Activated CD4-positive, alpha-beta T cell treated with anti-CD3 and anti-CD28 coated beads for 24 hours (primary cell): ENCODE data around the gene SLC18A3.

Experiments used
- DNase-seq, 2 donors: peaks; one replicate each; pipeline ENCODE4 v3.0.0-alpha.2; 2020; ENCODE audit warnings: low read depth in 2 of 2

Gene SLC18A3

DNA sequence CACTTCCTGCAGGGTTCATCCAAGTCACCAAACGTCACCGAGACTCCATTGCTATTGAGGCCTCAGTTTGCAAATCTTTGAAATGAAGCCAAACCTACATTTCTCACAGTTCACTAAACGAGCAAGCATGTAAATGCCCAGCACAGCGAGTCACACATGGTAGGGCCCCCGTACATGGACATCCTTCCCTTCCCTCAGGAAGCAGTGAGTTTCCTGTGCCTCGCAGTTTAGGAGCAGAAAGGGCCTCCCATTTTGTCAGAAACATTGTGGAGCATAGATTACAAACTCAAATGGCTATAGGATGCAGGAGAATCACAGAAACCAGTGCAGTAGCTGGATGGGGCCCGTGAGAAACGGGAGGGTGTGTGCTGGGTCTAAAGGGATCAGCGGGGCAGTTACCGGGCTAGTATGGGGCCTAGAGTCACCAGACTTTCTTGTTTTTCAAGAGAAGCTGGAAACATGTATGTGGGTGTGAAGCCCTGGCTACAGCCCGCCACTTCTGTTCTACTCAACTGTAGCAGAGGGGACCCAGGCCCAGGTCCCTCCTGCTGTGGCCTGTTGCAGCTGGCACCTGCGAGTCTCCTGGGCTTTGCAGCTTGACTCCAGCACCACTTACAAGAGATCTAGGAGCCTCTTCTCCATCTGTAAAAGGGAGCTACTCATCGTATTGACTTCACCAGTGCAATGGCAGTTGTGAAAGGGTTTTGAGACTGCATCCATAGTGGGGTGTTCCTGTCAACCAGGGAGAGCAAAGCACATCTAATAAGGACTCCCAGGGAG, 14.2 kb upstream of the SLC18A3 start:
- no peak for DNase-seq

DNA sequence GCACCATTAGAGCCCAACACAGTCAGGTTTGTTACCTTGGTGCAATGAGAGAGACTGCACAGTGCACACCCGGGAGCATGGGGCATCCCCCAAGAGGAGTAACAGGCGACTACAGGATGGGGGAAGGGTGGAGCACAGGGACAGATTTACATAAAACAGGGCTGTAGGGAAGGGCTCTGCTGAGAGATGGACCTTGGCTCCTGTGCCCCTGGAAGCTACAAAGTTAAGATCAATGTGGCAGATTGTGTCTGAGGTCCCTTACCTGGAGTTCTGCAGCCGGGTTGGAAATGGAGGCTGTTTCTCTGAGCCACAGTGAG, 13.7 kb upstream of the SLC18A3 start:
- DNase-seq = no peak

DNA sequence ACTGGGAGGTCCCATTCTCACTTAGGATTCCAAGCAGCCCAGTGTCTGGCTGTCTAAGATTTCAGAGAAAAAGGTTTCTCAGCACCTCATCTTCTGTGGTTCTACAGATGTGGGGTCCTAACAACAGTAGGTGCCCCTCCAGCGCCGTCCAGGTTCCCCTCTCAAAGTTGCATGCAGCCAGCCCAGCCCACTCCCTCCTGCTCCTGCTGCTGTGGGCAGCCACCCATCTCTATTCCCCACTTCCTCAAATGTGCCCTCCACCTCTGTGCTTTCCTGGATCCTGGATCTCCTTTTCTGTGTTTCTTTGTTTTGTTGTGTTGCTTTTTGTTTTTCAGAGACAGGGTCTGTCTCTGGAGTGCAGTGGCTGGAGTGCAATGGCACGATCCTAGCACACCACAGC, 13.3 kb upstream of the SLC18A3 start:
- DNase-seq = no peak

DNA sequence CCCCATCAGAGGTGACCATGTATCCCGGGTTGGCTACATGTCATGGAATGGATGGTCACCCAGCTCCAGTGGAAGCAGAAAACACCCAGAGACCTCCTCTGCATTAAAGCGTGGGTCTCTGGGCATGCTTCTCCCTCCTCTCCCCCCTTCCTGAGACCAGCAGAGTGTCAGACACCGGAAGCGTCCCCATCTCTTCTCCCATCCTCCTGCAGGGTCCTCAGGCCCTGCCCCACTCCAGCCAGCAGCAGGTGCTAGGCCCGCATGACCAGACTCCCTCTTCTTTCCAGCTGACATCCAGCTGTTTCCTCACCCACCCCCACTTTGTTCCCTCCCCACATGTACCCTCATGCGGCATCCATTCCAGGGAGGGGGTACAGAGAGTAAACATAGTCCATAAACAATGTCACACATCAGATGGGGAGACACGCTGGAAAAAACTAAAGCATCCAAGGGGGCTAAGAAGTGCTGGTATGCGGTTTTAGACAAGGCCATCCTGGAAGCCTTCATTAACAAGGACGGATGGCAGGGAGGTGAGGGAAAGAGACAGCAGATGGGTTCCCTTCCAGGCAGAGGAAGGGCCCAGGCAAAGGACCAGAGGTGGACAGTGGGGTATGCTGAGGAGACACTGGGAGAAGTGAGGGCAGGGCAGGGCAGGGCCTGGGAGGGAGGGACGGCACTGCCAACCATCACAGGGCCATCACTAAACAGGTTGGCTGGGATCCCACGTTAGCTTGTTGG, 12.5 kb upstream of the SLC18A3 start:
- no peak for DNase-seq

DNA sequence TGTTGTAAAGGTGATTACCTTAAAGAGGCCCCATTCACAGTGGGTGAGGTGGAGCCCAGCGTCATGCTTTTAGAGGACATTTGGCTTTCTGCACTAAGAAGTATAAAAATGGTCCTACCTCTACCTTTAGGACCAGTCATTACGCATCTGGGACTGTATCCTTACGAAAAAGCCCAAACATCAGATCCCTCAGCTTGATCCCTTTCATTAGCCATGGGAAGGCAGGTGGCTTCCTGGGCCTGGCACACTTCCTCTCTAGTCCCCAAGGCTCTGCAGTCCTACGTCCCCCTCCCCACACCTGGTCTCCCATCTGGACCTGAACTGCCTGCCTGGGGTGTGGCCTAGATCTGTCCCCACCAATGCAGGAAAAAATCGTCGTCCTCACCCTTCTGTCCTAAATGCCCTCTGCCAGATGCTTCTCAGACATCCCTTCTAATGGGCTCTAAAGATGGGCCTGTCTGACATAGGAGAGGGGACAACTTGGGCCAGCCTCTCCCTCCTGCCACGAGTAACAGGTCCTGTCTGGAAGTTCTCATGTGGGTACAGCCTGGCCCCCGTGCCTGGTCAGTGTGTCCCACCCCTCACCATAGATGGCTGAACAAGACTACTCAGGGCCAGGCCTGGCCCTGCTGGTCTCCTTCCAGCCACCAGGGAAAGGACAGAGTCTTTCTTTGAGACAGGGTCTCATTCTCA, 11.8 kb upstream of the SLC18A3 start:
- no peak for DNase-seq

DNA sequence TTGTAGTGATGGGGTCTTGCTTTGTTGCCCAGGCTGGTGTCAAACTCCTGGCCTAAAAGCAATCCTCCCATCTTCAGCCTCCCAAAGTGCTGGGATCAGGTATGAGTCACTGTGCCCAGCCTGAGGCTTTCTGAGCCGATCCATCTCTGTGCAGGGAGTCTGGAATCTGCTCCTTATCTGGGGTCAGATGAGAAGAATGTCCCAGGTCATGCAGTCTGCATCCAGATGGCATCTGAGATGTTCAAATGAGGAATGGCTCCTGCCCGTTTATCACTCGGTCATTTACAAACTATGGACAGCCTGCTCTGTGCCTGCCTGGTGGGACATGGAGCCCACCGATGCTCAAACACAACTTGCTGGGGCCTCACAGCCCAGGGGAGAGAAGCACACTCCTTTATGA, 11.1 kb upstream of the SLC18A3 start:
- DNase-seq = no peak

DNA sequence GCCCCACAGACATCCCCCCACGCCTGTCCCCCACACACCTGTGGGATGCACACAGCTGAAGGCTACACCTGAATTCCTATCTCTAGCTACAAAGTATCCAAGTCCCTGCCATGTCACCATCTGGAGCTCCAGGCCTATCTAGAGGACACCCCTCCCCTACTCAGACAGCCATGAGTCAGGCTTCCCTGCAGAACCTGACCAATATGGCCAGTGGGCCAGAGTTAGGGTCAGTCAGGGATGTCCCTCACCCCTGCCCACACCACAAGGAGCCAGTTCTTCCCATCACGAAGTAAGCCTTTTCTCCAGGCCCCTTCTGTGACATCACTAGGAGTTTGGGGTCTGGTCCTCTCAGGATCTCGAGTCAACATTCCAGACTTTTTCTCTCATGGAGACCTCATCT, 10.6 kb upstream of the SLC18A3 start:
- DNase-seq = no peak

DNA sequence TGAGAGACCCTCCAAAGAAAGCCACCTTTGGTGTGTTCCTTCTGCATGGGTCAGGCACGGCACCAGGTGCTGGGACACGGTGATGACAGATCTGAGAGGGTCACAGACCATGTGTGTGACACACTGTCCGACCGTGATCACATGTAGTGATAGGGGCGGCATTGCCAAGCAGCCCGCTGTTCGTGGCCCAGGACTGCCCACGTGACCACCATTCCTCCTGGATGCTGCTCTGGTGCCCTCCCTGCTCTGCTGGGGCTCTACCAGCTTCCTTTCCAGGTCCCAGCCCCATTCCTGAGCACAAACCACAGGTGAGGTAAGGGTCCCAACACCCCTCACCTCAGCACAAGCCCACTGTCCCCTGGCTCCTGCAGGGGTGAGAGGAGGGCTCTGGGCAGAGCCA, 10.1 kb upstream of the SLC18A3 start:
- DNase-seq = no peak

DNA sequence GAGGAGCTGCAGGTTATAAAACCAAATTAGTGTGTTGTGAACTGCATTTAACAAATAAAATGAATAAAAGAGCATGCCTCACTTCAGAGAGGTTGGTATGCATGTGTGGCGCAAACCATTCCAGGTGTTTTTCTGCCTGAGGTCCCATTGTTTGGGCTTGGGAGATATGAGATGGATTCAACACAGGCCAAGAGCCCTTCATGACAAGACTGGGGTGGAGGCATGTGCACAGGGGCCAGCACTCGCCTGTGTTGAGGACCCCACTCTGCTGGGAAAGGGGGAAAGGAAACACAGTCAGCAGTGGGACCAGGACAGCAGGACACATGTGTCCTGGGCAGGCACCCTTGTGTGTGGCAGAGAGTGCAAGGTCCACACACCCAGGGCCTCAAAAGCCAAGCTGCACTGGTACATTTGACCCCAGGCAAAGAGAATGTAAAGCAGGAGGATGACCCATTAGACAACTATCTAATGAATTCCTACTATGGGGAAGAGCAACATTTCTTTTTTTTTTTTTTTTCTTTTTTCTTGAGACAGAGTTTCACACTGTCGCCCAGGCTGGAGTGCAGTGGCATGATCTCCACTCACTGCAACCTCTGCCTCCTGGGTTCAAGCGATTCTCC, 9.2 kb upstream of the SLC18A3 start:
- no peak for DNase-seq

DNA sequence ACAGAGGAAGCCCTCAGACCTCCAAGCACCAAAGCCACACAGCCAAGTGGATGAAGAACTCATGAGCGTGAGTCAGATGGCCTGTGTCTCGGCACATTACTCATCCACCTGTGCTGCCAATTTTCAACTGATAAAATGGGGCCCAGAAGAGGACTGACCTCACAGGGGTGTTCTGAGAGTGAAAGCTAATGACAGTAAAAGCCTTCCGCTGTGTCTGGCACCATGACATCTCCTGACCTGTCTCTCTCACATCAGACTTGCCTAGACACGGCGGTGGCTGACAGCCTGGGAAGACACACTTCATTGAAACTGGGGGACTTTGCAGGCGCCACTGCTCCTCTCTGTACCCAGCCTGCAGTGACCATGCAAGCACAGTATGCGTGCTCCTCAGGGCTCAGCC, 8.3 kb upstream of the SLC18A3 start:
- no peak for DNase-seq

DNA sequence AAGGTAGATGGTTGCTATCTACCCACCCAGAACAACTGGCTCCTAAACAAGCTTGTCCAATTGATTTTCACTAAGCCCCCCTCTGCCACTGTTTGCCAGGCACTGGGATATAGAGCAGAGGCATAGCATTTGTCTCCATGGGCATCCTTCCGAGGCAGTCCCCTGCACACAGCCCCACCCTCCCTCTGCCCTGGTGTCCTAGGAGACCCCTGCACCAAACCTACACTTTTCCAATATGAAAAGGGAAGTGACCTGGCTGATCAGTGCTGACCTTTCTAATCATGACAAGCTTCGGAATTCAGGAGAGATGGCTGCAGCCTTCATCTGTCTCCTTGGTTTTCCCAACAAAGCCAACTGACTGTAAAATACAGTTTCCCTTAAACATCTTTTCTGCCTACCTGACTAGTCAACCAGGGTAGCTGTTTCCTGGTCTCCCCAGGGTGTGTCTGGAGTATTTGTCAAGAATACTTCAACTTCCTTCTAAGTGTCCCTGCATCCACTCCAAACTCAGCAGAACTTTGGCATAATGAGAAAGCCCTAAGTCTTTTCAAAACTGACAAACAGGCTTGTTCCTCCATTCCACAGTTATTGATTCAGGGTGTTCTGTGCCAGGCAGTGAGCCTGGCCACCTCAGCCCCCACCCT, 7.6 kb upstream of the SLC18A3 start:
- no peak for DNase-seq

DNA sequence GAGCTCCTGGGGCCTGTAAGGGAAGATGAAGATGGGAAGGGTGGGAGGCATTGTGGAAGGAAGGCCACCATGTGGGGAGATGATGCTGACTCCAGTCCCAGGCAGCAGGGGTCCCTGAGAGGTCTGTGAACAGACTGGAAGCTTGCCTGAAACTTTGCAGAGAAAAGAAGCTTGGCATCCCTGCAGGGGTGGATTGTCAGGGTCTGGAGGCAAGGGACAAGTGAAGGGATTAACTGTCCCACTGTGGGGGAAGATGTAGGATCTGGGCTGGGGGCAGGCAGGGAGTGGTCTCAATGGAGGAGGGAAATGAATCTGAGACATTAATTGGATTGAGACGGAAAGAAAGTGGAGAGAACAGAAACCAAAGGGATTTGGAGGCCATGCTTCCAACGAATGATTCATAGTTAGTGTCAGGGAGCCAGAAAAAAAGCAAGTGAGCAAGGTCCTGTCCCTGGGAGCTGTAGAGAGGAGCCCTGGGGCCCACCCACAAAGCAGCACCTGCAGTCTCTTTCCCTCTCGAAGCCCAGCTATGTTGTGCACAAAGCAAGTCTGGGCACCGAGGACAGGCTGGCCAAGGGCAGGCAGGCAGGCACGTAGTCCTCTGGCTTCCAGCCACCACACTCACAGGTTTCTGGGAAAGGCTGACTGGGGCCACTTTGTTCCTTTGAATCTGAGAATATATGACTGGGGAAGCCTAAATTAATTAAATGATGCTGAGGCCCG, 4.7 kb upstream of the SLC18A3 start:
- DNase-seq = no peak

DNA sequence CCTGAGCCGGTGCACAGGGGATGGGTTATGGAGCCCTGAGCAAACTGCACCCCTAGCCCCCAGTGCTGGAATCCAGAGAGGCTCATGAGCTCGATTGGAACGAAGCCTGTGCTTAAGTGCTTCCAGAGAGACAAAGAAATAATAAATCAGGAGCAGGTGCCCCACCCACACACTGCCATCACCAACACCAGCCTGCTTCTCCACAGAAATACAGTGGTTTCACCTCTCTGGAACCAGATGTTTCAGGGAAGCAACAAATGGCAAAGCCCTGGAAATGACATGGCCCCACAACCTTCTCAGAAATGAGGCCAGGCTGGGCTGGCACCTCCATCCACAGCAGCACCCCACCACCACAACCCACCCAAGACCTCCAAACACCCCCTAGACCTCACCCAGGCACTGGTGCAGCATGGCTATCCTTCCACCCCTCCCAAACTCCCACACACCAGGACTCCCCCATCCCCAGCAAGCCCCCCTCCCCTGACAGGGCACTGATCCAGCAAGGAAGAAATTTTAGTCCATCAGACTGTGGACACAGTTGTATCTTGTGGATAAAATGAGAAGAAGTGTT, 4.1 kb upstream of the SLC18A3 start:
- DNase-seq = no peak

DNA sequence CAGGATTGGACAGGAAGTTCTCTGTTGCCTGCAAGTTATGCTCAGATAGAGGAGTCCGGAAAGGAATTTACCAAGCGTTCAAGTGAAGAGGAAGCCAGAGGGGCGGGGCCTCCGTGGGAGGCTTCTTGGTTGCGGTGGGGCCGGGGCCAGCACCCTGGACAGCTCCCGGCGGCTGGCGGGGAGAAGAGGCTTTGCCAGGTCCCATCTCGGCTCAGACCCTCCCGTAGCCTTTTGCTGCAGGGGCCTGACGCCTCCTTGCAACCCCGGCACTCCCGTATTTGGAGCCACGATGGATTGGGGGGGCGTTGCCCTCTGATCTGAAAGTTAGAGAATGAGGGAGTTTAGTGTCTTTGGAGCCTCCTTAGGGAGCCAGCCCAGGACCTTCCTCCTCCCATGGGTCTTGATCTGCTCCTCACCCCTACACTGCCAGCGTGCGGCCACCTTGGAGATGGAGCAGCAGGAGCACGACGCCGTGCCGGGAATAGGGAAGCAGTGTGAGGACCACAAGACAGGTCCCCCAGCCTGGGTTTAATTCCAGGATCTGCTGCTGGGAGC, 3.1 kb upstream of the SLC18A3 start:
- DNase-seq = peak; percentile 20 to 52

DNA sequence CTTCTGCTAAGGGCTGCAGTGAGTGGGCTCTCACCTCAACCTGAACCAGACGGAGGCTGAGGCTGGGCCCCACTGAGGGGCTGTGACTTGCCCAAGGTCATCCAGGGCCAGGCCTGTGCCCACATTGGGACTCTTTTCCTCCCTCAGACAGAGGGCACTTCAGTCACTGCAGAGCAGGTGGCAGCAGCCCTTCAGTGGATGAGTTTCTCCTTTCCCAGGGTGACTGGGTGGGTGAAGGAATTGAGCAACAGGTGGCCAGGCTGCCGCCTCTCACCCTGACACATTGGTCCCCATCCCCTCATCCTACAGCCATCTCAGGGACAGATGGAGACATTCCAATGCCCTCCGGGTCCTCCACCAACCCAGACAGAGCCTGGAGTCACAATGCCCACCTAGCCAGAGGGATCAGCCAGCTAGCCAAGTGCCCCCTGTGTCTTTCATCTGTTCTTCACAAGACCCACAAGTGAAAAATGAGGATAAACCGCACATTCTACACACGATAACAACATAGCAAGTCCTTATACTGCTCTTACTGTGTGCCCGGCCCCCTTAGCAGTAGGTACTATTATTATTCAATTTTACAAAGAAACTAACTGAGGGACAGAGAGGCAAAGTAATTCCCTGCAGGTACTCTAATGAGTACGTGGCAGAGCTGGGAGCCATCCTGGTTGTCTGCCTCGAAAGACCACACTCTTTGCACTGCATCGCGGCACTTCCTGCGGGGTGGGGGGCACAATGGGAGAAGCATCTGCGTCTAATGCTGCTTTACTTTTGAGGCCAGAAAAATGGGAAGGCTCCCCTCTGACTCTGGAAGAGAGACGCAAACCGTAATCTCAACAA, 1.7 kb upstream of the SLC18A3 start:
- DNase-seq = no peak

DNA sequence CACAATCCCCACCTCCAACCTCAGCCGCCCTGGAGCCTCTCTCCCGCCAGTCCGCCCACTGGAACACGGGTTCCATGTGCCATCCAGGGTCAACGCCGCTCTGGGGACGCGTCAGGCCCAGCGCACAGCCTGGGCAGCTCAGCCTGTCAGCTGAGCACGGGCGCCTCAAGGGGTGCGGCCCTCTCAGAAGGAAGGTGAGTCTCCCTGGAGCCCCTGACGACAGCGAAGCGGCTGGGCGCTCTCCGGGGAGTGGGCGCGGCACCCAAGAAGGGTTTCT, 1.2 kb upstream of the SLC18A3 start:
- DNase-seq = no peak

DNA sequence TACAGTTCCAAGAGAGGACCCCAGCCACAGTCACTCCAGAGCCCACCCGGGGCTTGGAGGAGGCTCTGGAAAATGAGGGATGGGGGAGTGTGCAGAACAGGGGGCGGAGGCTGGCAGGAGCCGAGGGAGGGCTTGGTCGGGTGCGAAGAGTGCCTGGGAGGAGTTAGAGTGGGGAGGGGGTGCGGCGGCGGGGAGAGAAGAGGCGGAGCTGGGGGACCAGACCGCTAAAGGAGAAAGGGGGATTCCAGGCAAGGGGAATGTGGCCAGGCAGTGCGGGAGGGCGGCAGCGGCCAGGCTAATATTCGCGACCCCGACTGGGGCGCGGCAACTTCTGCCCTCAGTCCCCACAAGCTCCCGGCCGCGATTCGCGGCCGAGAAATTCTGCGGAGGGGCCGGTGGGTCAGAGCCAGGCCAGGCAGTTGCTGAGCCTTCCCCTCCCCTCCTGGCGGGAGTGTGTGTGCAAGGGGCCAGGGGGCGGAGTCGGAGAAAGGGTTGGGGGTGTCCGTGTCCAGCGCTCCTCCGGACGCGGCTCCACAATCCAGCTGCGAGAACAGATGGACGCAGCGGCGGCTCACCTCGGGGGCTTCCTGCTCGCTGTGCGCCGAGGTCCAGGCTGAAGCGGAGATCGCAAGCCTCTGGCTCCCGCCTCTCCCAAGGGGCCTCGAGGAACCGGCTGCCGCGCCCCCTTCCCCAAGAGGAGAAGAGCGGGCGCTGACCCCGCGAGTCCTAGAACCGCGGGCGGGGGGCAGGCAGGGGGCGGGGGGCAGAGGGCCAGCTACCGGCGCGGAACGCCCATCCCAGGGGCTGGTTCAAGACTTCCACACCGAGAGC, 612 bp upstream of the SLC18A3 start:
- DNase-seq = no peak

DNA sequence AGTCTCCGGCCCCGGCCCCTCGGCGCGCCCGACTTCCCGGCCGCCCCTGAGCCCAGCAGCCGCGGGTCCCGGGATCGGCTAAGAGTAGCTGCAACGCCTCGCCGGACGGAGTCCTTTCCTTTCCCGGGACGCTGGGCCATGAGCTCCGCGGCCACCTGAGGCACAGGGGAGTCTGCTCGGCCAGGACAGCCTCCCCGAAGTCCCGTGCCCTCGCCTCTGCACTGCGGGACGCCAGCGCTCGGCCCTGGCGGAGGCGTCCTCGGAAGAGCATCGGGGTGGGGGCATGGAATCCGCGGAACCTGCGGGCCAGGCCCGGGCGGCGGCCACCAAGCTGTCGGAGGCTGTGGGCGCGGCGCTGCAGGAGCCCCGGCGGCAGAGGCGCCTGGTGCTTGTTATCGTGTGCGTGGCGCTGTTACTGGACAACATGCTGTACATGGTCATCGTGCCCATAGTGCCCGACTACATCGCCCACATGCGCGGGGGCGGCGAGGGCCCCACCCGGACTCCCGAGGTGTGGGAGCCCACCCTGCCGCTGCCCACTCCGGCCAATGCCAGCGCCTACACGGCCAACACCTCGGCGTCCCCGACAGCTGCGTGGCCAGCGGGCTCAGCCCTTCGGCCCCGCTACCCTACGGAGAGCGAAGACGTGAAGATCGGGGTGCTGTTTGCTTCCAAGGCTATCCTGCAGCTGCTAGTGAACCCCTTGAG, 502 bp downstream of the SLC18A3 start:
- no peak for DNase-seq
